Right ventricle myocardium inferior (tissue), 1 donor: ENCODE data around the gene ADGRD1. TPM values are rescaled to one million over a fixed set of nuclear protein-coding genes. Genes with fewer than 3 reads are reported as not detected.
"Not testable (repeated sequence)": the region's sequence is repeated elsewhere in the genome, so short reads cannot be mapped to it uniquely, and the experiment has no call there.

Experiments
- ATAC-seq: fragments of 200-7000 bp; cut with Tn5 transposase; one replicate; pipeline ENCODE4 v1.9.1; 2020; ENCODE audit warnings: mild to moderate bottlenecking, moderate library complexity
- DNase-seq: peaks from one replicate; pipeline ENCODE4 v3.0.0; 2021; ENCODE audit errors: missing footprints
- intact Hi-C: fragments of 100-400 bp; cut with DNase I; formaldehyde crosslinking; loops from one replicate; pipeline ENCODE4 v1.11.0; 2022
- total RNA-seq: library from RNA; stranded (reverse); fragmentation: NEBNext Ultra II Directional; extraction: Animal tissue kit (Norgen Biotek cat#: 25700); gene quantifications from one replicate; pipeline ENCODE4 v1.2.1, GENCODE V29; 2021
- donor health status: DM: no; HTN: yes; CAD: no; lungs with severe emphysema.

Gene ADGRD1
- total RNA-seq, 1 donor from 2014 or later, result 89.1 TPM

DNA sequence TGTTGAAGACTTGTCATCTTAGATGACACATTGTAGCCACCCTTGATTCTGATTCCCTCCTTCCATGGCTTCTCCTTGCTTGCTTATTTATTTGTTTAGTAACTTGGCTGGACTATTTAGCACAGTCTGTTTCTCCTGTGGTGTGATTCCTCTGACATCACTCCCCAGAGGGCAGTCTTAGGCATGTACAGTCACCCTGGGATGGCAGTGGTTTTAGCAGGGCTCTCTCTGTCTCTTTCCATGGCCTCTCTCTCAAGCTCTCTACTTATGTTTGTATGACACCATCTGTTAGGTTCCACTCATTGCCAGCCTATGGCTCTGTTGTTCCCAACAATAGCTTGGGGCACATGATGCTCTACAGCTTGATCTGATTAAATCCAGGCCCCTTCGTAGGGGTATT lies 158.3 kb downstream of the ADGRD1 start:
- DNase-seq (no peak), ATAC-seq (no peak)
- intact Hi-C loops, result no loop called here

GRCh38 chr12:131112700-131113290 lies 159.1 kb downstream of the ADGRD1 start:
- DNase-seq (peak; percentile 23), ATAC-seq (no peak)
- intact Hi-C loops, result no loop called here

DNA sequence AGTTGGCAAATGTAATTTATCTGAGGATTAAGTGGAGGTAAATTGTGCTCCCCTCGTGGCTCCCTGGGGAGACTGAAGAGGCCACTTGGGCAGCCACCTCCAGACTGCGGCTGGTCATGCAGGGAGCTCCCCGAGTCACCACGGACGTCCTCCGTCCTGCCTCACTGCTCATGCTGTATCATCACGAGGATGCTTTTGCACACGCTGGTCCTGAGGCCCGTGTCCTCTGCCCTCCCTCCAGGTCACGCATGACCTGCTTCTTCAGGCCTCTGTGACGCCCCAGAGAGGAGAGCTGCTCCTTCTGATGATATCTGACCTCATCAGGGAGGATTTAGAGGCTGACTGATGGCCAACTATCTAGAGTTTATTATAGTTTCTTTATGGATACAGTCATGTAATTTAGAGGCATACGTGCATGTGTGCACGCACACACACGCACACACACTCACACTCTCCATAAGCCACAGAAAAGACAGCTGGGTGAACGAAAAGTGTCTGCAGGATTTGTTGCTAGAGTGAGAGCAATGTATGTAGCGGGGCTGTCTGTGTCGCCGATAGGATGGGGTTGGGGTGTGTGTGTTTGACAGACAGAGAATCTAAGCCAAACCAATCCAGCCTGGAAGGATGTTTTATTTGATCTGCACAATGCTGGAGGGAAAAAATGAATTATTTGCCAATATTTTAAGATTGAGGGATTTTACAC lies 160.0 kb downstream of the ADGRD1 start:
- peak; percentile 23 for DNase-seq
- intact Hi-C loops, result no loop called here
- no peak for ATAC-seq

GRCh38 chr12:131114271-131114670 lies 160.6 kb downstream of the ADGRD1 start:
- no peak for ATAC-seq
- peak; percentile 20 for DNase-seq
- intact Hi-C loops, result no loop called here

- ATAC-seq (peak; percentile 27), DNase-seq (peak; percentile 51)
- intact Hi-C loops, result no loop called here
These were observed 161.4 kb downstream of the ADGRD1 start for GRCh38 chr12:131114942-131115584.

DNA sequence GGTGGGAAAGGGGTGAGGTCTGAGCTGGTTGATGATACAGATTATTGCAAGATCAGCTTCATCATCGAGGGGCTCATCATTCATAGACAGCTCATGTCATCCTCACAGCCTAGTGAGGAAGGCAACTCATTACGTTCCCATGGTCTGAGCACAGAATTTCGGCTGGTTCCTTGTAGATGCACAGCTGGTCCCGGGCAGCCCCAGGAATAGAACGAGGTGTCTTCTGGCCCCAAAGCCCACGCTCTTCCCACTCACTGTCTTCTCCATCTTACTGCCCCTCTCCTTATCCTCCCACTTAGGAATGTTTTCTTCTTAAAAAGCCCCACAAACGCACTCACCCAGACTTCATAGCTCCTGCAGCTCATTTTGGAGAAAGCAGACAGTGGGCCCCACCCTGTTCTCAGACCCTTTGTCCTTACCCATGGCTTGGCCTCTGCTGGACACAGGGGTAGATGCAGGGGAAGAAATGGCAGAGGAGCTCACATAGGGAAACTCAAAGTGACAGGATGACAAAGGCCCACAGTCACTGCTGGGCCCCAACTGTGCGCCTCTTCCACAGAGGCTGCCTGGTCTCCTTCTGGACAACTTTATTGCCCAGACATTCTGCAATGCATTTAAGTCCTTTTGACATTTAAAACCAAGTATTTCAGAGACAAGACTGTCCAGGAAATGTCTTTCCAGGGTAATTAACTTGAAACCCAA lies 162.2 kb downstream of the ADGRD1 start:
- intact Hi-C loops, result no loop called here
- ATAC-seq (no peak), DNase-seq (peak; percentile 32)

- DNase-seq (peak; percentile 43), ATAC-seq (peak; percentile 61)
- intact Hi-C loops, result no loop called here
These were observed 162.9 kb downstream of the ADGRD1 start for GRCh38 chr12:131116468-131117117.

- intact Hi-C loops, result no loop called here
- ATAC-seq (no peak), DNase-seq (no peak)
These were observed 163.9 kb downstream of the ADGRD1 start for GRCh38 chr12:131117438-131118245.

GRCh38 chr12:131118371-131118770 lies 164.7 kb downstream of the ADGRD1 start:
- DNase-seq (no peak), ATAC-seq (no peak)
- intact Hi-C loops, result no loop called here

DNA sequence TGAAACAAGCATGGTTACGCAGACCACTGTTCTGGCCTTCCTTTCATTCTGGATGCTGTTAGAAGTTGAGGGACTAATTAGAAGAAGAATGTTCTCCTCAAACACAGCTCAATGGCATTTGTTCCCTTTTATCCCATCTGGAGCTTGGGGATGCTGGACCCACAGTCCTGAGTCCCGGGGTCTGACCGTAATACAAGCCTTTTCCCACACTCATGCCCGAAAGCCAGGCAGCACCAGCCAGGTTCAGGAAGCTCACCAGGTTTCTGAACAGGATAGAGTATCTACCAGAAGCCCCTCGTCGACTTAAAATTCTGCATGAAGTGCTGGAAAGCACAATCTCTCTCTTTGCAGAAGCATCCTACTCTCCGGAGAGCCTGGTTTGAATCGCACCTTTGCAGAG lies 165.6 kb downstream of the ADGRD1 start:
- intact Hi-C loops, DNase-seq, ATAC-seq: not testable (repeated sequence)

GRCh38 chr12:131119936-131120335 lies 166.2 kb downstream of the ADGRD1 start:
- ATAC-seq, result no peak
- DNase-seq, result no peak
- intact Hi-C loops, result no loop called here

DNA sequence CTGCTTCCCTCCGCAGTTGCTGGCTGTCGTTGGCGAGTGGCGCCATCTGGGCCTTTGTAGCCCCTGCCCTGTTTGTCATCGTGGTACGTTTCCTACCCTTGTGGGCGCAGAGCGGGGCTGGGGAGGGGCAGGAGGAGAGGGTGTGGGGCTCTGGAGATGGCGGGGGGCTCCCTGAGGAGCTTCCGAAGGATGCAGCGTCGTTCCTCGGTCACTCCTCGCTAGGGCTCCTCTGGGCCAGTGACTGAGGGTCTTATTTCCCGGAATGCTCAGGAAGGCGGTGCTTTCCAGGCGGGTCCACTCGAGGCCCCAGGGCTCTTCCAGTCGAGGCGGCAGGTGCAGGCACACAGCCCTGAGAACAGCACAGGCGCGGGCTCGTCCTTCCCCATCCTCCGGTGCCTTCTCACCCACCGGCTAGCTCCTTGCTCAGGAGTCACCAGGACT lies 167.1 kb downstream of the ADGRD1 start:
- intact Hi-C loops, result no loop called here
- ATAC-seq, result no peak
- no peak for DNase-seq

DNA sequence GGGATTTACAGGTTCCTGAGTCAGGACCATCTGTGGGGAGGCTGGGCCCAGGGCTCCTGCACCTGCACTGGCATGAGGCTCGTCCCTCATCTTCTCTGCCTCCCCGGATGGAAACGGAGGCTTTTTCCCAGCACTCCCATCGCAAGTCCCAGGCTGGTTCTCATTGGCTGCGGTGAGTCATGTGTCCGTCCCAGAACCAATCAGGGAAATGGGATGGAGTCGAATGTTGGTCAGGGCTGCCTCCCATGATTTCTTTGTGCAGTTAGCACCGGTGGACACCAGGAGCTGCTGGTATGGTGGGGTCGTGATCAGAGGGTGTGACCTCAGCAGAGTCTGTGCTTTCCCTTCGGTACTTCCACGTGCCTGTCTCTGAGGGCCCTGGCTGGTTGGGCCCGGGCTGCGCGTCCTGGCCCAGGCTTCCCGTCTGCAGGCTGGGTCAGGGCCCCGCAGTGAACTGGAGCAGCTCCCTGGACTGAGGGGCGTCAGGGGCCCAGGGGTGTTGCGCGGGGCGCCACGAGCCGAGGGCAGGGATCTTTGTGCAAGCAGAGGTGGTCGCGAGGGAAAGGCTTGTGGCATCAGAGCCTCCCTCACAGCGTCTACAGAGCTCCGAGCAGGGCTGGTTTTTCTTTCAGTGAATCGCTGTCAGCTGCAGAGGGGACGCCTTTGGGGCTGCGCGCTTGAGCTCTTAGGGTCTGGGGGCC lies 168.1 kb downstream of the ADGRD1 start:
- intact Hi-C loops, result no loop called here
- no peak for DNase-seq
- no peak for ATAC-seq

GRCh38 chr12:131122631-131123030 lies 168.9 kb downstream of the ADGRD1 start:
- DNase-seq (no peak), ATAC-seq (no peak)
- intact Hi-C loops, result no loop called here

DNA sequence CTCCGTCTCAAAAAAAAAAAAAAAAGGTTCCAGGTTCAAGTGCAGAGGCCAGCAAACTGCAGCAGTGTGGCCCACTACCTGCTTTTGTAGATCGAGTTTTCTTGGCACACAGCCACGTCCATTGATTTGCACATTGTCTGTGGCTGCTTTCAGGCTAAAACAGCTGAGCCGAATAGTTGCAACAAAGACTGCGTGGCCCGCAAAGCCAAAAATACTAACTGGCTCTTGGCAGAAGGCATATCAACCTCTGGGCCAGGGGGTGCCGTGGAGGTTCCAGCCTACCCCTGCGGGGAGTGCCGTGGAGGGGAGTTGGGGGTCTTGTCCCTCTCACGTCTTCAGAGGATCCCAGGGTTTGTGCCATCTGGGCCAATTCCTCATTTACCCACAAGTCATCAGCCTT lies 170.1 kb downstream of the ADGRD1 start:
- no peak for DNase-seq
- intact Hi-C loops, result no loop called here
- no peak for ATAC-seq

GRCh38 chr12:131124487-131125280 lies 171.0 kb downstream of the ADGRD1 start:
- no peak for DNase-seq
- no peak for ATAC-seq
- intact Hi-C loops, result no loop called here

DNA sequence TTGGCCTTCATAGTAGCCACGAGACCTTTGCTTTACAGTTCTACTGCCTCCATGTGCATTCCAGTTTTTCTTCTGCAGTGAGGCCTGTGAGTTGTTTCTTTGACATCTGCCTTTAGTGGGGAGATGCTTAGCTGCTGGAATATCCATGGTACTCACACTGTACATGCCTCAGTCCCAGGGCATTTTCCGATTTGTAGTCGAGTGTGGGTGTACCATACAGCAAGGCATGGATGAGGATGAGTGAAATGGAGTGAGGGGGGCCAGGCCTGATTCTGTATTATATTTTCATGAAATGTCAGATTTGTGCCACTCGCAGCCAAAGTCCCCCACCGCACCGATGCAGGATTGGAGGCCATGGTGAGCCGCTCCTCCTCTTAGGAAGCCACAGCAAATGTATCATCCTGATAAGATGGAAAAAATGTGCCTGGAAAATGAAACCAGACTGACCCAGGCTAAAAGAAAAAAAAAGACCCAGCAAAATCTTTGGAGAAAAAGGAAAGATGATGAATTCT lies 173.0 kb downstream of the ADGRD1 start:
- no peak for ATAC-seq

More for the DNA sequence above, 173.0 kb downstream of the ADGRD1 start:
- intact Hi-C loops, result no loop called here
- no peak for DNase-seq
